Adrenal gland (tissue), 5 donors: ENCODE data around the gene SPOCK1.

Experiments
- CTCF ChIP-seq, 6 experiments: fragments of 450-650 bp in 4 of 6; fragments of 200-600 bp in 2 of 6; sonication (generic) in 1 of 6; IDR thresholded peaks; 1 replicate in 5 of 6; 2 replicates in 1 of 6; pipeline versions ENCODE4 v1.5.1 to v1.8.0; 2016 to 2021; ENCODE audit warnings: antibody characterized with exemption in 6 of 6, mild to moderate bottlenecking in 2 of 6, moderate library complexity in 1 of 6
- POLR2A ChIP-seq, 2 donors: fragments of 450-650 bp; IDR thresholded peaks; one replicate each; pipeline ENCODE4 v1.6.1; 2017; ENCODE audit warnings: antibody characterized with exemption in 2 of 2, mild to moderate bottlenecking in 2 of 2, moderate library complexity in 1 of 2
- donor health status: DM: no; HTN: no; CAD: no.

GRCh38 chr5:137441476-137441875 is 57.6 kb downstream of the SPOCK1 start:
- TF ChIP-seq POLR2A (IDR thresholded peaks at IDR 0.05) (no peak), CTCF (IDR thresholded peaks at IDR 0.05) (no peak)
